MV-4-11 (cell line): ENCODE results near the gene AHNAK2.
"Not testable (repeated sequence)": the region's sequence is repeated elsewhere in the genome, so short reads cannot be mapped to it uniquely, and the experiment has no call there.

ENCODE experiments used
- DNase-seq: peaks from one replicate; lab custom pipeline; 2025; lab: John Stamatoyannopoulos, UW

Gene AHNAK2

DNA sequence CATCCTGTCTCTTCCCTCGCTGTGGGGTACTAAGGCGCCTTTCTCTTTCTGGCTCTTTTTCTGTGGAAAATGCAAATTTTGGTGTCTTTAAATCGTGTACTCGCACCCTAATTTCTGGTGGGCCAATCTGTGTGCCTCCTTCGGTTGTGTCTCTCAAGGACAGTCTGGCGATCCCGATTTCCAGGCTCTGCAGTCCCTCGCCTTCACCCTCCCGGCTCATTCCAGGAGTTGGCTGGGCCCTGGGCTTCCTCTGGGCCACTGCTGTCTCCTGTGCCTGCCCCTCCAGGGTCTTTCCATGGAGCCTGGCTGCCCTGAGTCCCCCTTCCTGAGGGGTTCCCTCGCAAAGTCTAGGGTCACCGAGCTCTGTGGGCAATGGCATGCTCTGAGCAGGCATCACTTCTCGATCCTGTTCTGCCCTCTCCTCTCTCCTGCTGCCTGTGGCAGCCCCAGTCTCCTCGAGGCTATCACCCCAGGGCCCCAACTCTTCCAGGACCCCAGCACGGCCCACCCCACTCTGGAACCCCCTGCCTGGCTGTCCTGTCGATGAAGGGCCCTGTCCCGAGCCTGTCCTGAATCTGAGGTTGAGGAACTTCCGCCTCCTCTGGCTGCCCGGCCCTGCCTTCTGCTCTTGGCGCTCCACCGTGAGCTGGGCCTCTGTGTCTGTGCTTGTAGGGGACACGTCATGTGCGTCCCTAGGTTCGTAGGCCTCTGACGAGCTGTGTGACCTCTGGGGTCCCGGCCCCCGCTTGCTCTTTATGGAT is 24.1 kb downstream of the AHNAK2 start:
- DNase-seq: no peak

DNA sequence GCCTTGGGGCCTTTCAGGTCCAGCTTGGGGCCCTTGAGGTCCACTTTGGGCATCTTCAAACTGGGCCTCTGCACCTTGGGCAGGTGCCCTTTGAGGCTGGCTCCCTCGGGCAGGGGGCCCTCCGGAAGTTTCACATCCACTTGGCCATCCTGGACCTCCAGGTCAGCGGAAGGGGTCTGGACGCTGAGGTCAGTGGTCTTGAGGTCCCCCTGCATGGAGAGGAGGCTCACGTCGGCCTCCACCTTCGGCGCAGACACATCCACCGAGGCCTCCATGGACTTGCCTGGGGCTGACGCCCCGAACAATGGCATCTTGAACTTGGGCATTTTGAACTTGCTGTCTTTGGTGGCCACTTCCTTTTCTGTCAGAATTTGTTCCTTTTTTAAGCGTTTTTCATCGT is 25.1 kb downstream of the AHNAK2 start:
- peak; percentile 65 for DNase-seq

DNA sequence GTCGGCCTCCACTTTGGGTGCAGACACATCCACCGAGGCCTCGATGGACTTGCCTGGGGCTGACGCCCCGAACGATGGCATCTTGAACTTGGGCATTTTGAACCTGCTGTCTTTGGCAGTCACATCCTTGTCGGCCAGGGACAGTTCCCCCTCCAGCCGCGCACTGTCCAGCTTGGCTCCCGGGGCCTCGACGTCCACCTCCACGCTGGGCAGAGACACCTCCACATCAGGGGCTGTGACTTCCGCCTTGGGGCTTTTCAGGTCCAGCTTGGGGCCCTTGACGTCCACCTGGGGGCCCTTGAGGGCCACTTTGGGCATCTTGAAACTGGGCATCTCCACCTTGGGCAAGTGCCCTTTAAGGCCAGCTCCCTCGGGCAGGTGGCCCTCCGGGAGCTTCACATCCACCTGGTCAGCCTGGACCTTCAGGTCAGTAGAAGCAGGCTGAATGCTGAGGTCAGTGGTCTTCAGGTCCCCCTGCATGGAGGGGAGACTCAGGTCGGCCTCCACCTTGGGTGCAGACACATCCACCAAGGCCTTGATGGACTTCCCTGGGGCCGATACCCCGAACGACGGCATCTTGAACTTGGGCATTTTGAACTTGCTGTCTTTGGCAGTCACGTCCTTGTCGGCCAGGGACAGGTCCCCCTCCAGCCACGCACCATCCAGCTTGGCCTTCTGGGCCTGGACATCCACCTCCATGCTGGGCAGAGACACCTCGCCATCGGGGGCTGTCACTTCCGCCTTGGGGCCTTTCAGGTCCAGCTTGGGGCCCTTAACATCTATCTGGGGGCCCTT is 26.1 kb downstream of the AHNAK2 start:
- not testable (repeated sequence) for DNase-seq

DNA sequence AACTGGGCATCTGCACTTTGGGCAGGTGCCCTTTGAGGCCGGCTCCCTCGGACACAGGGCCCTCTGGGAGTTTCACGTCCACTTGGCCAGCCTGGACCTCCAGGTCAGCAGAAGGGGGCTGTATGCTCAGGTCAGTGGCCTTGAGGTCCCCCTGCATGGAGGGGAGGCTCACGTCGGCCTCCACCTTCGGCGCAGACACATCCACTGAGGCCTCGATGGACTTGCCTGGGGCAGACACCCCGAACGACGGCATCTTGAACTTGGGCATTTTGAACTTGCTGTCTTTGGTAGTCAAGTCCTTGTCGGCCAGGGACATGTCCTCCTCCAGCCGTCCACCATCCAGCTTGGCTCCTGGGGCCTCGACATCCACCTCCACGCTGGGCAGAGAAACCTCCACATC is 27.5 kb downstream of the AHNAK2 start:
- not testable (repeated sequence) for DNase-seq

DNA sequence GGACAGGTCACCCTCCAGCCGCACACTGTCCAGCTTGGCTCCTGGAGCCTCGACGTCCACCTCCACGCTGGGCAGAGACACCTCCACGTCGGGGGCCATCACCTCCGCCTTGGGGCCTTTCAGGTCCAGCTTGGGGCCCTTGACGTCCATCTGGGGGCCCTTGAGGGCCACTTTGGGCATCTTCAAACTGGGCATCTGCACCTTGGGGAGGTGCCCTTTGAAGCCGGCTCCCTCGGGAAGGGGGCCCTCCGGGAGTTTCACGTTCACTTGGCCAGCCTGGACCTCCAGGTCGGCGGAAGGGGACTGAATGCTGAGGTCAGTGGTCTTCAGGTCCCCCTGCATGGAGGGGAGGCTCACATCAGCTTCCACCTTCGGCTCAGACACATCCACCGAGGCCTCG is 28.2 kb downstream of the AHNAK2 start:
- no peak for DNase-seq

DNA sequence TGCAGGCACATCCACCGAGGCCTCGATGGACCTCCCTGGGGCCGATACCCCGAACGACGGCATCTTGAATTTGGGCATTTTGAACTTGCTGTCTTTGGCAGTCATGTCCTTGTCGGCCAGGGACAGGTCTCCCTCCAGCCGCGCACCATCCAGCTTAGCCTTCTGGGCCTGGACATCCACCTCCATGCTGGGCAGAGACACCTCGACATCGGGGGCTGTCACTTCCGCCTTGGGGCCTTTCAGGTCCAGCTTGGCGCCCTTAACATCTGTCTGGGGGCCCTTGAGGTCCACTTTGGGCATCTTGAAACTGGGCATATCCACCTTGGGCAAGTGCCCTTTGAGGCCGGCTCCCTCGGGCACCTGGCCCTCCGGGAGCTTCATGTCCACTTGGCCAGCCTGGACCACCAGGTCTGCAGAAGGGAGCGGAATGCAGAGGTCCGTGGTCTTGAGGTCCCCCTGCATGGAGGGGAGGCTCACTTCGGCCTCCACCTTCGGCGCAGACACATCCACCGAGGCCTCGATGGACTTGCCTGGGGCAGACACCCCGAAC is 28.7 kb downstream of the AHNAK2 start:
- DNase-seq: not testable (repeated sequence)

DNA sequence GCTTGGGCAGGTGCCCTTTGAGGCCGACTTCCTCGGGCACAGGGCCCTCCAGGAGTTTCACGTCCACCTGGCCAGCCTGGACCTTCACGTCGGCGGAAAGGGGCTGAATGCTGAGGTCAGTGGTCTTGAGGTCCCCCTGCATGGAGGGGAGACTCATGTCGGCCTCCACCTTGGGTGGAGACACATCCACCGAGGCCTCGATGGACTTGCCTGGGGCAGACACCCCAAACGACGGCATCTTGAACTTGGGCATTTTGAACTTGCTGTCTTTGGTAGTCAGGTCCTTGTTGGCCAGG is 29.5 kb downstream of the AHNAK2 start:
- DNase-seq: no peak

DNA sequence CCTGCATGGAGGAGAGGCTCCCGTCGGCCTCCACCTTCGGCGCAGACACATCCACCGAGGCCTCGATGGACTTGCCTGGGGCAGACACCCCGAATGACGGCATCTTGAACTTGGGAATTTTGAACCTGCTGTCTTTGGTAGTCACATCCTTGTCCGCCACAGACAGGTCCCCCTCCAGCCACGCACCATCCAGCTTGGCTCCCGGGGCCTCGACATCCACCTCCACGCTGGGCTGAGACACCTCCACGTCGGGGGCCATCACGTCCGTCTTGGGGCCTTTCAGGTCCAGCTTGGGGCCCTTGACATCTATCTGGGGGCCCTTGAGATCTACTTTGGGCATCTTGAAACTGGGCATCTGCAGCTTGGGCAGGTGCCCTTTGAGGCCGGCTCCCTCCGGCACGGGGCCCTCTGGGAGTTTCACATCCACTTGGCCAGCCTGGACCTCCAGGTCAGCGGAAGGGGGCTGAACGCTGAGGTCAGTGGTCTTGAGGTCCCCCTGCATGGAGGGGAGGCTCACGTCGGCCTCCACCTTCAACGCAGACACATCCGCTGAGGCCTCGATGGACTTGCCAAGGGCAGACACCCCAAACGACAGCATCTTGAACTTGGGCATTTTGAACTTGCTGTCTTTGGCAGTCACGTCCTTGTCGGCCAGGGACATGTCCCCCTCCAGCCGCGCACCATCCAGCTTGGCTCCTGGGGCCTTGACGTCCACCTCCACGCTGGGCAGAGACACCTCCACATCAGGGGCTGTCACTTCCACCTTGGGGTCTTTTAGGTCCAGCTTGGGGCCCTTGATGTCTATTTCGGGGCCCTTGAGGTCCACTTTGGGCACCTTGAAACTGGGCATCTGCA is 30.1 kb downstream of the AHNAK2 start:
- DNase-seq: not testable (repeated sequence)

DNA sequence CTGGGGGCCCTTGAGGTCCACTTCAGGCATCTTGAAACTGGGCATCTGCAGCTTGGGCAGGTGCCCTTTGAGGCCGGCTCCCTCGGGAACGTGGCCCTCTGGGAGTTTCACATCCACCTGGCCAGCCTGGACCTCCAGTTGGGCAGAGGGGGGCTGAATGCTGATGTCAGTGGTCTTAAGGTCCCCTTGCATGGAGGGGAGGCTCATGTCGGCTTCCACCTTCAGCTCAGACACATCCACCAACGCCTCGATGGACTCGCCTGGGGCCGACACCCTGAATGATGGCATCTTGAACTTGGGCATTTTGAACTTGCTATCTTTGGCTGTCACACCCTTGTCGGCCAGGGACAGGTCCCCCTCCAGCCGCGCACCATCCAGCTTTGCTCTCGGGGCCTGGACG is 31.0 kb downstream of the AHNAK2 start:
- not testable (repeated sequence) for DNase-seq

DNA sequence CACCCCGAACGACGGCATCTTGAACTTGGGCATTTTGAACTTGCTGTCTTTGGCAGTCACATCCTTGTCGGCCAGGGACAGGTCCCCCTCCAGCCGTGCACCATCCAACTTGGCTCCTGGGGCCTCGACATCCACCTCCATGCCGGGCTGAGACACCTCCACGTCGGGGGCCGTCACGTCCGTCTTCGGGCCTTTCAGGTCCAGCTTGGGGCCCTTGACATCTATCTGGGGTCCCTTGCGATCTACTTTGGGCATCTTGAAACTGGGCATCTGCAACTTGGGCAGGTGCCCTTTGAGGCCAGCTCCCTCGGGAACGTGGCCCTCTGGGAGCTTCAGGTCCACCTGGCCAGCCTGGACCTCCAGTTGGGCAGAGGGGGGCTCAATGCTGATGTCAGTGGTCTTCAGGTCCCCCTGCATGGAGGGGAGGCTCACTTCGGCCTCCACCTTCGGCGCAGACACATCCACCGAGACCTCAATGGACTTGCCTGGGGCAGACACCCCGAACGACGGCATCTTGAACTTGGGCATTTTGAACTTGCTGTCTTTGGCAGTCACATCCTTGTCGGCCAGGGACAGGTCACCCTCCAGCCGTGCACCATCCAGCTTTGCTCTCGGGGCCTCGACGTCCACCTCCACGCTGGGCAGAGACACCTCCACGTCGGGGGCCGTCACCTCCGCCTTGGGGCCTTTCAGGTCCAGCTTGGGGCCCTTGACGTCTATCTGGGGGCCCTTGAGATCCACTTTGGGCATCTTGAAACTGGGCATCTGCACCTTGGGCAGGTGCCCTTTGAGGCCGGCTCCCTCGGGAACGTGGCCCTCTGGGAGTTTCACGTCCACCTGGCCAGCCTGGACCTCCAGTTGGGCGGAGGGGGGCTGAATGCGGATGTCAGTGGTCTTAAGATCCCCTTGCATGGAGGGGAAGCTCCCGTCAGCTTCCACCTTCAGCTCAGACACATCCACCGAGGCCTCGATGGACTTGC is 31.9 kb downstream of the AHNAK2 start:
- not testable (repeated sequence) for DNase-seq

DNA sequence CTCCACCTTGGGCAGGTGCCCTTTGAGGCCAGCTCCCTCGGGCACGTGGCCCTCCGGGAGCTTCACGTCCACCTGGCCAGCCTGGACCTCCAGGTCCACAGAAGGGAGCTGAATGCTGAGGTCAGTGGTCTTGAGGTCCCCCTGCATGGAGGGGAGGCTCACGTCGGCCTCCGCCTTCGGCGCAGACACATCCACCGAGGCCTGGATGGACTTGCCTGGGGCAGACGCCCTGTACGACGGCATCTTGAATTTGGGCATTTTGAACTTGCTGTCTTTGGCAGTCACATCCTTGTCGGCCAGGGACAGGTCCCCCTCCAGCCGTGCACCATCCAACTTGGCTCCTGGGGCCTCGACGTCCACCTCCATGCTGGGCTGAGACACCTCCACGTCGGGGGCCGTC is 32.9 kb downstream of the AHNAK2 start:
- not testable (repeated sequence) for DNase-seq

DNA sequence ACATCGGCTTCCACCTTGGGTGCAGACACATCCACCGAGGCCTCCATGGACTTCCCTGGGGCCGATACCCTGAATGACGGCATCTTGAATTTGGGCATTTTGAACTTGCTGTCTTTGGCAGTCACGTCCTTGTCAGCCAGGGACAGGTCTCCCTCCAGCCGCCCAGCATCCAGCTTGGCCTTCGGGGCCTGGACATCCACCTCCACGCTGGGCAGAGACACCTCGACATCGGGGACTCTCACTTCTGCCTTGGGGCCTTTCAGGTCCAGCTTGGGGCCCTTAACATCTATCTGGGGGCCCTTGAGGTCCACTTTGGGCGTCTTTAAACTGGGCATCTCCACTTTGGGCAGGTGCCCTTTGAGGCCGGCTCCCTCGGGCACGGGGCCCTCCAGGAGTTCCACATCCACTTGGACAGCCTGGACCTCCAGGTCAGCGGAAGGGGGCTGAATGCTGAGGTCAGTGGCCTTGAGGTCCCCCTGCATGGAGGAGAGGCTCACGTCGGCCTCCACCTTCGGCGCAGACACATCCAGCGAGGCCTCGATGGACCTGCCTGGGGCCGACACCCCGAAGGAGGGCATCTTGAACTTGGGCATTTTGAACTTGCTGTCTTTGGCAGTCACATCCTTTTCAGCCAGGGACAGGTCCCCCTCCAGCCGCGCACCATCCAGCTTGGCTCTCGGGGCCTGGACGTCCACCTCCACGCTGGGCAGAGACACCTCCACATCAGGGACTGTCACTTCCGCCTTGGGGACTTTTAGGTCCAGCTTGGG is 33.6 kb downstream of the AHNAK2 start:
- DNase-seq: not testable (repeated sequence)

DNA sequence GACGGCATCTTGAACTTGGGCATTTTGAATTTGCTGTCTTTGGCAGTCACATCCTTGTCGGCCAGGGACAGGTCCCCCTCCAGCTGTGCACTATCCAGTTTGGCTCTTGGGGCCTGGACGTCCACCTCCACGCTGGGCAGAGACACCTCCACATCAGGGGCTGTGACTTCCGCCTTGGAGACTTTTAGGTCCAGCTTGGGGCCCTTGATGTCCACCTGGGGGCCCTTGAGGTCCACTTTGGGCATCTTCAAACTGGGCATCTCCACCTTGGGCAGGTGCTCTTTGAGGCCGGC is 34.2 kb downstream of the AHNAK2 start:
- DNase-seq: not testable (repeated sequence)

DNA sequence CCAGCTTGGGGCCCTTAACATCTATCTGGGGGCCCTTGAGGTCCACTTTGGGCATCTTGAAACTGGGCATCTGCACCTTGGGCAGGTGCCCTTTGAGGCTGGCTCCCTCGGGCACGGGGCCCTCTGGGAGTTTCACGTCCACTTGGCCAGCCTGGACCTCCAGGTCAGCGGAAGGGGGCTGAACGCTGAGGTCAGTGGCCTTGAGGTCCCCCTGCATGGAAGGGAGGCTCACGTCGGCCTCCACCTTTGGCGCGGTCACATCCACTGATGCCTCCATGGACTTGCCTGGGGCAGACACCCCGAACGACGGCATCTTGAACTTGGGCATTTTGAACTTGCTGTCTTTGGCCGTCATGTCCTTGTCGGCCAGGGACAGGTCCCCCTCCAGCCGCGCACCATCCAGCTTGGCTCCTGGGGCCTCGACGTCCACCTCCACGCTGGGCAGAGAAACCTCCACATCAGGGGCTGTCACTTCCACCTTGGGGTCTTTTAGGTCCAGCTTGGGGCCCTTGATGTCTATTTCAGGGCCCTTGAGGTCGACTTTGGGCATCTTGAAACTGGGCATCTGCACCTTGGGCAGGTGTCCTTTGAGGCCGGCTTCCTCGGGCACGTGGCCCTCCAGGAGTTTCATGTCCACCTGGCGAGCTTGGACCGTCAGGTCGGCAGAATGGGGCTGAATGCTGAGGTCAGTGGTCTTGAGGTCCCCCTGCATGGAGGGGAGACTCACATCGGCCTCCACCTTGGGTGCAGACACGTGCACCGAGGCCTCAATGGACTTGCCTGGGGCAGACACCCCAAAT is 34.8 kb downstream of the AHNAK2 start:
- DNase-seq: not testable (repeated sequence)

DNA sequence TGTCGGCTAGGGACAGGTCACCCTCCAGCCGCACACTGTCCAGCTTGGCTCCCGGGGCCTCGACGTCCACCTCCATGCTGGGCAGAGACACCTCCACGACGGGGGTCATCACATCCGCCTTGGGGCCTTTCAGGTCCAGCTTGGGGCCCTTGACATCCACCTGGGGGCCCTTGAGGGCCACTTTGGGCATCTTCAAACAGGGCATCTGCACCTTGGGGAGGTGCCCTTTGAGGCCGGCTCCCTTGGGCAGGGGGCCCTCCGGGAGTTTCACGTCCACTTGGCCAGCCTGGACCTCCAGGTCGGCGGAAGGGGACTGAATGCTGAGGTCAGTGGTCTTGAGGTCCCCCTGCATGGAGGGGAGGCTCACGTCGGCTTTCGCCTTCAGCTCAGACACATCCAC is 35.6 kb downstream of the AHNAK2 start:
- DNase-seq: no peak

DNA sequence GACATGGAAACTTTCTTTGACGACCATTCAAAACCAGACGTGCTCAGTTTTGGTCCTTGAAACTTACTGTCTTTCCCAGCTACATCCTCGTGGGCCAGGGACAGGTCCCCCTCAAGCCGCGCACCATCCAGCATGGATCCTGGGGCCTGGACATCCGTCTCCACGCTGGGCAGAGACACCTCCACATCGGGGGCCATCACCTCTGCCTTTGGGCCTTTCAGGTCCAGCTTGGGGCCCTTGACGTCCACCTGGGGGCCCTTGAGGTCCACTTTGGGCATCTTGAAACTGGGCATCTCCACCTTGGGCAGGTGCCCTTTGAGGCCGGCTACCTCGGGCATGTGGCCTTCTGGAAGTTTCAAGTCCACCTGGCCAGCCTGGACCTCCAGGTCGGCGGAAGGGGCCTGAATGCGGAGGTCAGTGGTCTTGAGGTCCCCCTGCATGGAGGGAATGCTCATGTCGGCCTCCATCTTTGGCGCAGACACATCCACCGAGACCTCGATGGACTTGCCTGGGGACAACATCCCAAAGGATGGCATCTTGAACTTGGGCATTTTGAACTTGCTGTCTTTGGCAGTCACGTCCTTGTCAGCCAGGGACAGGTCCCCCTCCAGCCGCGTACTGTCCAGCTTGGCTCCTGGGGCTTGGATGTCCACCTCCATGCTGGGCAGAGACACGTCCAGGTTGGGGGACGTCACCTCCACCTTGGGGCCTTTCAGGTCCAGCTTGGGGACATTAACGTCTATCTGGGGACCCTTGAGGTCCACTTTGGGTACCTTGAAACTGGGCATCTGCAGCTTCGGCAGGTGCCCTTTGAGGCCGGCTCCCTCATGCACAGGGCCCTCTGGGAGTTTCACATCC is 36.4 kb downstream of the AHNAK2 start:
- no peak for DNase-seq

DNA sequence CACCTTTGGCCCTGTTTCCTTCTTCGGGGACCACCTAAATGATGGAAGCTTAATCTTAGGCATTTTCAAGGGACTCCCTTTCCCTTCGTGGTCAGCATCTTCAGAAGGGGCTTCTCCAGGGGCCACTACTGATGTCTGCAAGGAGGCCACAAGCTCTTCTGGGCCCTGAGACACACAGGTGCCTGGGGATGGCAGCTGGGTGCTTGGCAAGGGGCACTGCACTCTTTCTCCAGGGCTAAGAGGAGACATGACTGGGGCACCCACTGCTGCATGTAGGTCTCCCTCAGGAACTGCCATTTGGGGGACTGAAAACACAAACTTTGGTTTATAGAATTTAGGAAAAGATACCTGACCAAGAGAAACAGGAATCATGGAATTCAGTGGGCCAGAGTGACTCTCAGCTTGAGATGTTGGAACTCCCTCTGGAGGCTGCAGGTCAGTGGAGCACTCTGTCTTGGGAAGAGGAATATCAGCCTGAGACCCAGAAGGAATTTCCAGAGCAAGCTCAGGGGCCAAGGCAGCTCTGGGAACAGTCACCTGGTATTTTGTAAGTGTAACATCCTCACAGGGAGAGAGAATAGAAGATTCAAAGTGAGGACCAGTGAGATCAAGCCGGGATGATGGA is 37.5 kb downstream of the AHNAK2 start:
- DNase-seq: no peak
